GM12865 (cell line): ENCODE results near the gene TNC.

ENCODE experiments used
- DNase-seq: peaks from one replicate; pipeline ENCODE4 v3.0.0; 2010; ENCODE audit warnings: low read depth
- H3K4me3 ChIP-seq: 2 replicates; pipeline ENCODE4 v1.5.1; 2011; ENCODE audit warnings: mild to moderate bottlenecking, low read depth, low read length, control low read depth
- CTCF ChIP-seq: IDR thresholded peaks from 2 replicates; pipeline ENCODE4 v1.5.1; 2011; ENCODE audit warnings: low read length, control low read depth, low read depth, inconsistent platforms; ENCODE audit not compliant: insufficient read depth; ENCODE audit errors: missing control alignments

TNC gene

GRCh38 chr9:115146581-115147021 is 28.6 kb upstream of the TNC start:
- no peak for TF ChIP-seq CTCF
- DNase-seq = no peak
- no peak overlapping the region for H3K4me3 ChIP-seq

GRCh38 chr9:115144706-115145105 is 26.7 kb upstream of the TNC start:
- no peak overlapping the region for H3K4me3 ChIP-seq
- no peak for TF ChIP-seq CTCF
- DNase-seq = no peak

GRCh38 chr9:115143689-115144088 is 25.7 kb upstream of the TNC start:
- TF ChIP-seq CTCF = no peak
- no peak for DNase-seq
- H3K4me3 ChIP-seq = no peak overlapping the region

- no peak for DNase-seq
- H3K4me3 ChIP-seq = no peak overlapping the region
- no peak for TF ChIP-seq CTCF
Observed at GRCh38 chr9:115142517-115143270, 24.7 kb upstream of the TNC start.

GRCh38 chr9:115142090-115142489 is 24.1 kb upstream of the TNC start:
- no peak for DNase-seq
- H3K4me3 ChIP-seq = no peak overlapping the region
- no peak for TF ChIP-seq CTCF

GRCh38 chr9:115141612-115142011 is 23.7 kb upstream of the TNC start:
- H3K4me3 ChIP-seq = no peak overlapping the region
- no peak for DNase-seq
- no peak for TF ChIP-seq CTCF

GRCh38 chr9:115138151-115138550 is 20.2 kb upstream of the TNC start:
- no peak for DNase-seq
- no peak for TF ChIP-seq CTCF
- H3K4me3 ChIP-seq = no peak overlapping the region
